HUES64 (cell line): ENCODE measurements around the gene CAMK2G.

ENCODE experiments used
- H3K27ac ChIP-seq: 2 replicates; pipeline ENCODE4 v1.7.0; 2013; ENCODE audit warnings: low read depth, low read length, inconsistent platforms
- H3K27me3 ChIP-seq: 2 replicates; pipeline ENCODE4 v1.6.1; 2013; ENCODE audit warnings: mild to moderate bottlenecking, low read length; ENCODE audit not compliant: insufficient read depth
- H3K36me3 ChIP-seq: 2 replicates; pipeline ENCODE4 v1.6.1; 2013; ENCODE audit warnings: mild to moderate bottlenecking, low read length; ENCODE audit not compliant: insufficient read depth
- H3K4me1 ChIP-seq: 2 replicates; pipeline ENCODE4 v1.6.1; 2013; ENCODE audit warnings: mild to moderate bottlenecking, low read length, moderate library complexity; ENCODE audit not compliant: insufficient read depth
- H3K4me3 ChIP-seq: 2 replicates; pipeline ENCODE4 v1.5.1; 2013; ENCODE audit warnings: mild to moderate bottlenecking, low read length, moderate library complexity
- H3K9ac ChIP-seq: 2 replicates; pipeline ENCODE4 v1.6.1; 2013; ENCODE audit warnings: mild to moderate bottlenecking, low read depth, low read length
- H3K9me3 ChIP-seq: 2 replicates; pipeline ENCODE4 v1.6.1; 2013; ENCODE audit warnings: low read depth, low read length; ENCODE audit not compliant: insufficient read depth
- WGBS: fragments of 150-250, 120-280 bp; methylation state at CpG from one replicate; pipeline ENCODE4 v1.1.7; 2013; ENCODE audit warnings: missing lambda C conversion rate; 5-methylcytosine and 5-hydroxymethylcytosine counted together

Gene CAMK2G

GRCh38 chr10:73867871-73868631 lies 6.3 kb downstream of the CAMK2G start:
- Histone ChIP-seq H3K9ac (no peak overlapping the region), H3K4me3 (no peak overlapping the region), H3K9me3 (no peaks in the 10 kb centered on the region), H3K36me3 (peaks cover 49% of the 10 kb centered on the region), H3K27me3 (no peaks in the 10 kb centered on the region), H3K27ac (no peak overlapping the region), H3K4me1 (peaks cover 10% of the 10 kb centered on the region; the same call in 1 of the 2 replicates)
- WGBS = 93% methylated on average over 11 of the region's 11 CpGs

GRCh38 chr10:73867126-73867807 lies 7.1 kb downstream of the CAMK2G start:
- H3K4me1 ChIP-seq = peaks cover 10% of the 10 kb centered on the region; the same call in 1 of the 2 replicates
- no peak overlapping the region; the same call in 1 of the 2 replicates for H3K9ac ChIP-seq
- H3K27me3 ChIP-seq = no peaks in the 10 kb centered on the region
- H3K4me3 ChIP-seq = no peak overlapping the region
- no peak overlapping the region for H3K27ac ChIP-seq
- H3K36me3 ChIP-seq = peaks cover 49% of the 10 kb centered on the region
- 92% methylated on average over 10 of the region's 10 CpGs for WGBS
- no peaks in the 10 kb centered on the region for H3K9me3 ChIP-seq

GRCh38 chr10:73866621-73867020 lies 7.7 kb downstream of the CAMK2G start:
- Histone ChIP-seq H3K9ac (no peak overlapping the region), H3K36me3 (peaks cover 45% of the 10 kb centered on the region), H3K27ac (no peak overlapping the region), H3K4me3 (no peak overlapping the region), H3K27me3 (no peaks in the 10 kb centered on the region), H3K9me3 (no peaks in the 10 kb centered on the region), H3K4me1 (peaks cover 10% of the 10 kb centered on the region; the same call in 1 of the 2 replicates)
- WGBS = 92% methylated on average over 7 of the region's 7 CpGs

- 90% methylated on average over 11 of the region's 11 CpGs for WGBS
- Histone ChIP-seq H3K9me3 (no peaks in the 10 kb centered on the region), H3K27ac (no peak overlapping the region), H3K36me3 (peaks cover 41% of the 10 kb centered on the region), H3K4me3 (no peak overlapping the region), H3K4me1 (peaks cover 10% of the 10 kb centered on the region; the same call in 1 of the 2 replicates), H3K27me3 (no peaks in the 10 kb centered on the region), H3K9ac (no peak overlapping the region)
Observed at GRCh38 chr10:73865459-73866442, 8.6 kb downstream of the CAMK2G start.

- no peaks in the 10 kb centered on the region for H3K9me3 ChIP-seq
- H3K4me1 ChIP-seq = peaks cover 10% of the 10 kb centered on the region; the same call in 1 of the 2 replicates
- peaks cover 41% of the 10 kb centered on the region for H3K36me3 ChIP-seq
- H3K4me3 ChIP-seq = no peak overlapping the region
- H3K27me3 ChIP-seq = no peaks in the 10 kb centered on the region
- H3K9ac ChIP-seq = no peak overlapping the region
- no peak overlapping the region for H3K27ac ChIP-seq
- 97% methylated on average over 8 of the region's 8 CpGs for WGBS
Observed at GRCh38 chr10:73865107-73865458, 9.3 kb downstream of the CAMK2G start.

GRCh38 chr10:73864229-73864628 lies 10.1 kb downstream of the CAMK2G start:
- H3K27me3 ChIP-seq = no peaks in the 10 kb centered on the region
- no peak overlapping the region for H3K9ac ChIP-seq
- H3K4me3 ChIP-seq = no peak overlapping the region
- no peak overlapping the region for H3K27ac ChIP-seq
- H3K9me3 ChIP-seq = no peaks in the 10 kb centered on the region
- WGBS = 94% methylated on average over 4 of the region's 4 CpGs
- peaks cover 10% of the 10 kb centered on the region; the same call in 1 of the 2 replicates for H3K4me1 ChIP-seq
- peaks cover 41% of the 10 kb centered on the region for H3K36me3 ChIP-seq

GRCh38 chr10:73863039-73863817 lies 11.1 kb downstream of the CAMK2G start:
- 92% methylated on average over 5 of the region's 5 CpGs for WGBS
- Histone ChIP-seq H3K4me3 (no peak overlapping the region), H3K4me1 (peaks cover 10% of the 10 kb centered on the region; the same call in 1 of the 2 replicates), H3K9me3 (no peaks in the 10 kb centered on the region), H3K27ac (no peak overlapping the region), H3K27me3 (no peaks in the 10 kb centered on the region), H3K9ac (no peak overlapping the region), H3K36me3 (peaks cover 42% of the 10 kb centered on the region)

- Histone ChIP-seq H3K4me3 (no peak overlapping the region), H3K9ac (no peak overlapping the region), H3K27me3 (no peaks in the 10 kb centered on the region), H3K36me3 (peaks cover 38% of the 10 kb centered on the region), H3K9me3 (no peaks in the 10 kb centered on the region), H3K27ac (no peak overlapping the region), H3K4me1 (peaks cover 12% of the 10 kb centered on the region; the same call in 1 of the 2 replicates)
- 92% methylated on average over 6 of the region's 8 CpGs for WGBS
Observed at GRCh38 chr10:73862011-73862410, 12.3 kb downstream of the CAMK2G start.

- H3K27me3 ChIP-seq = no peaks in the 10 kb centered on the region
- no peak overlapping the region for H3K9ac ChIP-seq
- no peak overlapping the region; the same call in 1 of the 2 replicates for H3K27ac ChIP-seq
- H3K4me3 ChIP-seq = no peak overlapping the region
- H3K9me3 ChIP-seq = no peaks in the 10 kb centered on the region
- 0 out of 2 replicates have a peak, but pooled peaks cover 7% of the 10 kb centered on the region for H3K4me1 ChIP-seq
- peaks cover 45% of the 10 kb centered on the region for H3K36me3 ChIP-seq
- WGBS = 92% methylated on average over 7 of the region's 7 CpGs
Observed at GRCh38 chr10:73859784-73860491, 14.4 kb downstream of the CAMK2G start.

- H3K27ac ChIP-seq = no peak overlapping the region; the same call in 1 of the 2 replicates
- peaks cover 43% of the 10 kb centered on the region for H3K36me3 ChIP-seq
- no peaks in the 10 kb centered on the region for H3K9me3 ChIP-seq
- no peak overlapping the region for H3K4me3 ChIP-seq
- no peaks in the 10 kb centered on the region for H3K27me3 ChIP-seq
- 96% methylated on average over 5 of the region's 5 CpGs for WGBS
- H3K9ac ChIP-seq = no peak overlapping the region
- H3K4me1 ChIP-seq = 0 out of 2 replicates have a peak, but pooled peaks cover 7% of the 10 kb centered on the region
Observed at GRCh38 chr10:73859428-73859783, 14.9 kb downstream of the CAMK2G start.
